Brain microvascular endothelial cell (primary cell): ENCODE measurements around the gene LRRC25.

Experiments
- DNase-seq: peaks from one replicate; pipeline ENCODE4 v3.0.0-alpha.2; 2020
- H3K27ac ChIP-seq: fragments of 250-450 bp; sonication (Bioruptor Pico); 2 replicates; pipeline ENCODE4 v1.5.1; 2020; ENCODE audit warnings: mild to moderate bottlenecking, moderate library complexity
- H3K27me3 ChIP-seq: fragments of 250-450 bp; sonication (Bioruptor Pico); replicated peaks from 2 replicates; pipeline ENCODE4 v1.5.1; 2020; ENCODE audit warnings: mild to moderate bottlenecking
- H3K36me3 ChIP-seq: fragments of 250-450 bp; sonication (Bioruptor Pico); replicated peaks from 2 replicates; pipeline ENCODE4 v1.5.1; 2020; ENCODE audit warnings: mild to moderate bottlenecking
- H3K4me3 ChIP-seq: 2 replicates; pipeline ENCODE4 v1.5.1; 2011; ENCODE audit warnings: low read depth, mild to moderate bottlenecking, control low read depth, low read length, moderate library complexity
- in situ Hi-C: cut with HindIII; loops from 2 replicates; pipeline ENCODE4 v1.10.0; 2017; ENCODE audit warnings: low sequenced_read_pairs, low pct_ligation_motif_present
- TF ChIP-seq, protein P1 (sequence below): IDR thresholded peaks from 2 replicates; pipeline ENCODE4 v1.5.1; 2011; ENCODE audit warnings: low read depth, mild to moderate bottlenecking, moderate library complexity, low read length, control low read depth, inconsistent platforms; ENCODE audit errors: missing control alignments

The LRRC25 gene

DNA sequence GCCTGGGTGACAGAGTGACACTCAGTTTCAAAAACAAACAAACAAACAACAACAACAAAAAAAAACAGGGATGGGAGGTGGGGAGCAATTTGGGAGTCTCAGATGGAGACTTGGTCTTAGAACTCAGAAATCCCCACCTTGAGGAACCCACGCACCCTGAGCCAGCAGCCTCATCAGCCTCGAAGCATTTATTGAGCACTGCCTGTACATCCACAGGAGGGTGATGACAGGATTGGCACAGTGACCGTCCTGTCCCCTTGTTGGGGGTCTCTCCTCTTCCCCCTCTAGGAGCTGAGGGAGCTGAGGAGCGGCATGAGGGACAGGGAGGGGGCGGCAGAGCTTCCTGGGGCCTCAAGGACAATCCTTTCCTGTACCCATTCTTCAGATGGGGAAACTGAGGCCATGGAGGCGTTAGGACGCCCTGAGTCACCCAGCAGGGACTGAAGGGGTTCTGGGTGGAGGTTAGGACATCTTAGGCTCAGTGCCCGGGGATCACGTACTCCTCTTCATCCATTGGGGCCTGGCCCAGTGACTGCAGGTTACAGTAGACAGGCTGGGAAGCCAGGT lies 5.8 kb downstream of the LRRC25 start:
- TF ChIP-seq, protein P1, sequence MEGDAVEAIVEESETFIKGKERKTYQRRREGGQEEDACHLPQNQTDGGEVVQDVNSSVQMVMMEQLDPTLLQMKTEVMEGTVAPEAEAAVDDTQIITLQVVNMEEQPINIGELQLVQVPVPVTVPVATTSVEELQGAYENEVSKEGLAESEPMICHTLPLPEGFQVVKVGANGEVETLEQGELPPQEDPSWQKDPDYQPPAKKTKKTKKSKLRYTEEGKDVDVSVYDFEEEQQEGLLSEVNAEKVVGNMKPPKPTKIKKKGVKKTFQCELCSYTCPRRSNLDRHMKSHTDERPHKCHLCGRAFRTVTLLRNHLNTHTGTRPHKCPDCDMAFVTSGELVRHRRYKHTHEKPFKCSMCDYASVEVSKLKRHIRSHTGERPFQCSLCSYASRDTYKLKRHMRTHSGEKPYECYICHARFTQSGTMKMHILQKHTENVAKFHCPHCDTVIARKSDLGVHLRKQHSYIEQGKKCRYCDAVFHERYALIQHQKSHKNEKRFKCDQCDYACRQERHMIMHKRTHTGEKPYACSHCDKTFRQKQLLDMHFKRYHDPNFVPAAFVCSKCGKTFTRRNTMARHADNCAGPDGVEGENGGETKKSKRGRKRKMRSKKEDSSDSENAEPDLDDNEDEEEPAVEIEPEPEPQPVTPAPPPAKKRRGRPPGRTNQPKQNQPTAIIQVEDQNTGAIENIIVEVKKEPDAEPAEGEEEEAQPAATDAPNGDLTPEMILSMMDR: no peak
- no peak overlapping the region for H3K27ac ChIP-seq
- no peak overlapping the region for H3K4me3 ChIP-seq
- peaks cover 20% of the 10 kb centered on the region for H3K36me3 ChIP-seq
- no peak for DNase-seq
- in situ Hi-C loops: no loop called here
- no peaks in the 10 kb centered on the region for H3K27me3 ChIP-seq

DNA sequence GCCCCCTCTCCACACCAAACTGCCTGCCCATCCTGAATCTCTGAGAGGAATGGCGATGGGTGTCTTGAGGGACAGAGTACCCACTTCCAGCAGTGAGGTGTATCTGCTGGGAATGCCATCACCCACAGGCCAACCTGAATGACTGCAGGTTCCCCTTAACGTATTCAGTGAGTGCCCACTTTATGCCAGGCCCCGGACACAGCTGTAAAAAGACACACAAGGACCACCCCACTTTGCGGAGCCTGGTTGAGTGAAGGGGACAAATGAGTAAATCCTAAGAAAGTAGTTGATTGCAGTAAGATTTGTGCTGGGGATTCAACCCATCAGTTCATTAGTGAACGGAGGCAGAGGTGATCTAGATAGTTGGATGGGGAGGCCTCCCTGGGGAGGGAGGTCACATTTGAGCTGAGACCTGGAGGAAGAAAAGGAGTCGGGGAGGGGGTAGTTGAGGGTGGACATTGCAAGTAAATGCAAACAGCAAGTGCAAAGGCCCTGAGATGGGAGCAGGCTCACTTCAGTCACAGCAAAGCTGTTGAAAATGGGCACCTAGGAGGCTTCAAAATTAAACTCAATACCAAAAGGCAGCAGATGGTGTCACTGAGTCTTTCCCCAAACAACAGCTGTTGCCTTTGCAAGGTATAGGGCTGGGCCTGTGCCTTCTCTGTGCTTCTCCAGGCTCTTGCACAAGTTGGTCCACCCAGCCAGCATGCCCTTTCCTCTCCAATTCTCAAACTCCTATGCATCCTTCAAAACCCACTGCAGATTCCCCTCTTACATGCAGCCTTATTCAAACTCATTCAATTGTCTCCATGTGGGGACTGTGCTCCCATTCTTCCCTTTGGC lies 7.1 kb downstream of the LRRC25 start:
- Histone ChIP-seq H3K36me3 (peaks cover 20% of the 10 kb centered on the region), H3K27ac (no peak overlapping the region), H3K4me3 (no peak overlapping the region), H3K27me3 (no peaks in the 10 kb centered on the region)
- in situ Hi-C loops: no loop called here
- TF ChIP-seq, protein P1: no peak
- no peak for DNase-seq

DNA sequence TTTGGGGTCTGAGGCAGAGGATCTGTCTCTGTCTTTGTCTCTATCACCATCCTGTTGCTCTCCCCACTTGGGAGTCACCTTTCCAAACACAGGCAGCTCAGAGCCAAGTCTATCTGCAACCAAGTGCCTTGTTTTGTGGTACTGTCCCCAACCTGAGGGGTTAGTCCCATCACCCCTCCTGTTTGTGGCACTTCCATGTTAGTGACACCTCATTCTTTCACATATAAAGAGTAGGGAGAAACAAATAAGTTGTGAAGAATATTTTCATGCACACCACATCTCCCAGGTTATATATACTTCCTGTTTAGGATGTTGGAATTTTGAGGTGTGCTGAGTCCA lies 7.7 kb downstream of the LRRC25 start:
- Histone ChIP-seq H3K4me3 (no peak overlapping the region), H3K27me3 (no peaks in the 10 kb centered on the region), H3K36me3 (peaks cover 20% of the 10 kb centered on the region), H3K27ac (no peak overlapping the region)
- in situ Hi-C loops: no loop called here
- DNase-seq: no peak
- TF ChIP-seq, protein P1: no peak

DNA sequence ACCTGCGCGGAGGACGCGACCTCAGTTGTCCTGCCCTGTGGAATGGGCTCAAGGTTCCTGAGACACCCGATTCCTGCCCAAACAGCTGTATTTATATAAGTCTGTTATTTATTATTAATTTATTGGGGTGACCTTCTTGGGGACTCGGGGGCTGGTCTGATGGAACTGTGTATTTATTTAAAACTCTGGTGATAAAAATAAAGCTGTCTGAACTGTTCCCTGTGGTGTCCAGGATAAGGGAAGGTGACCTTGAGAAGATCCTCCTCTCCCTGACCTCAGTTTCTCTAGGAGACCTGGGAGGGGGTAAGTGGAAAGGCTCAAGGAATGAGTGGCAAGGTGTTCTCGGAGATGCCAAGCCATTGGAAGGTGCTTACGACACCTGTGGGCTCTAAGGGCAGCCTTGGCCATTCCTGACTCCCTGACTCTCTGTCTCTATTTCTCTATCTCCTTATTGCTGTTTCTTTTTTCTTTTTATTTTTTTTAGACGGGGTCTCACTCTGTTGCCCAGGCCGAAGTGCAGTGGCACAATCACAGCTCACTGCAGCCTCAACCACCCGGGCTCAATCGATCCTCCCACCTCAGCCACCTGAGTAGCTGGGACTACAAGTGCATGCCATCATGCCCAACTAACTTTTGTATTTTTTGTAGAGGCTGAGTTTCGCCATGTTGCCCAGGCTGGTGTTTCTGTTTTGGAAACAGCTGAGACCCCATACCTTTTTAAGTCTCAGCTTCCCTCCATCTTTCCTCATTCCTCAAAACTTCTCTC lies 8.3 kb downstream of the LRRC25 start:
- Histone ChIP-seq H3K27me3 (no peaks in the 10 kb centered on the region), H3K27ac (no peak overlapping the region), H3K36me3 (peaks cover 20% of the 10 kb centered on the region), H3K4me3 (peak overlapping the region; percentile 78)
- DNase-seq: no peak
- in situ Hi-C loops: no loop called here
- TF ChIP-seq, protein P1: no peak

DNA sequence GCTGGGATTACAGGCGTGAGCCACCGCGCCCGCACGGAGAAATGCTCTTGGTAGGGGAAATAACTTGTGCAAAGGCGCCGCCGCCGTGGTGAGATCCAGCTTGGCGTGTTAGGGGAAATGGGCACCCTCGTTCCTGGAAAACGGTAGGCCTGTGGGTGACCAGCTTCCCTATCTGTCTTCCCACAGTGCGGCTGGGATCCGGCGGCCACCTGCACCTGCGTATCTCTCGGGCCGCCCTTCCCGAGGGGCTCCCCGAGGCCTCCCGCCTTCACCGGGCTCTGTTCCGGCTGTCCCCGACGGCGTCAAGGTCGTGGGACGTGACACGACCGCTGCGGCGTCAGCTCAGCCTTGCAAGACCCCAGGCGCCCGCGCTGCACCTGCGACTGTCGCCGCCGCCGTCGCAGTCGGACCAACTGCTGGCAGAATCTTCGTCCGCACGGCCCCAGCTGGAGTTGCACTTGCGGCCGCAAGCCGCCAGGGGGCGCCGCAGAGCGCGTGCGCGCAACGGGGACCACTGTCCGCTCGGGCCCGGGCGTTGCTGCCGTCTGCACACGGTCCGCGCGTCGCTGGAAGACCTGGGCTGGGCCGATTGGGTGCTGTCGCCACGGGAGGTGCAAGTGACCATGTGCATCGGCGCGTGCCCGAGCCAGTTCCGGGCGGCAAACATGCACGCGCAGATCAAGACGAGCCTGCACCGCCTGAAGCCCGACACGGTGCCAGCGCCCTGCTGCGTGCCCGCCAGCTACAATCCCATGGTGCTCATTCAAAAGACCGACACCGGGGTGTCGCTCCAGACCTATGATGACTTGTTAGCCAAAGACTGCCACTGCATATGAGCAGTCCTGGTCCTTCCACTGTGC lies 9.1 kb downstream of the LRRC25 start:
- H3K36me3 ChIP-seq: peaks cover 20% of the 10 kb centered on the region
- peak overlapping the region; percentile 78 for H3K4me3 ChIP-seq
- in situ Hi-C loops: no loop called here
- no peaks in the 10 kb centered on the region for H3K27me3 ChIP-seq
- TF ChIP-seq, protein P1: peak; percentile 73
- no peak overlapping the region for H3K27ac ChIP-seq
- DNase-seq: no peak
